Gastroesophageal sphincter (tissue), 3 donors: ENCODE data around the gene MED26.

Experiments used
- EP300 ChIP-seq: sonication (generic); formaldehyde crosslinking; IDR thresholded peaks from one replicate; pipeline ENCODE4 v1.6.1; 2017; ENCODE audit warnings: antibody characterized with exemption, mild to moderate bottlenecking
- POLR2A ChIP-seq, 2 donors: fragments of 450-650 bp; IDR thresholded peaks; one replicate each; pipeline ENCODE4 v1.6.1; 2017; ENCODE audit warnings: antibody characterized with exemption in 2 of 2, mild to moderate bottlenecking in 2 of 2, moderate library complexity in 1 of 2
- TF ChIP-seq, protein P1 (sequence below), 4 experiments: fragments of 200-600 bp in 2 of 4; fragments of 450-650 bp in 2 of 4; sonication (generic) in 1 of 4; IDR thresholded peaks; one replicate each; pipeline ENCODE4 v1.5.1; 2017 to 2019; ENCODE audit warnings: antibody characterized with exemption in 4 of 4, mild to moderate bottlenecking in 2 of 4, moderate library complexity in 2 of 4

DNA sequence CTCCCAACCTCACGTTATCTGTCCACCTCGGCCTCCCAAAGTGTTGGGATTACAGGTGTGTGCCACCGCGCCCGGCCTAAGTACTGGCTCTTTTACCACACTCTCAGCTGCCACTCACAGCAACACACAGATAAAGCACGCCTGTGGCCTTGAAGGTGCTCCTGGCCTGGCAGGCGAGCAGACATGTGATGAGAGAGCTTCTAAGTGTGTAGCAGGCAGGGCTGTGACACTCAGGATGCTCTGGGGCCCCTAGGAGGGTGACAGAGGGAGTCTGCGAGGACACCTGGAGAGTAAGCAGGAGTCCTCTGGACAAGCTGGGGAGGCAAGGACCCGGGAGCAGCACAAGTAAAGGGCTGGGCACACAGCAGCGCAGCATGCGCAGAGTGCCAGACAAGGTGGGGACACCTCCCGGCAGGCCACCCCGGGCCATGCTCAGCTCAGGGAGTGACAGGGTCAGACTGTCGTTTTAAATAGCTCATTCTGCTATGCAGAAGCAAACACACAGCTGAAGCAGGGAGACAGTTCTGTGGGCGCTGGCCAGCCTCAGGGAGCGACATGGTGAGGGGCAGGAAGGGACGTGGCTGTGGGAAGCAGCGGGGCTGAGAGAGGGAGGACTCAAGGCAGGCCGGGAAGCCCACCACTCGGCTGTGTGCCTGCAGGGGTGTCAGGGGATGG lies 26.5 kb downstream of the MED26 start:
- TF ChIP-seq, protein P1, sequence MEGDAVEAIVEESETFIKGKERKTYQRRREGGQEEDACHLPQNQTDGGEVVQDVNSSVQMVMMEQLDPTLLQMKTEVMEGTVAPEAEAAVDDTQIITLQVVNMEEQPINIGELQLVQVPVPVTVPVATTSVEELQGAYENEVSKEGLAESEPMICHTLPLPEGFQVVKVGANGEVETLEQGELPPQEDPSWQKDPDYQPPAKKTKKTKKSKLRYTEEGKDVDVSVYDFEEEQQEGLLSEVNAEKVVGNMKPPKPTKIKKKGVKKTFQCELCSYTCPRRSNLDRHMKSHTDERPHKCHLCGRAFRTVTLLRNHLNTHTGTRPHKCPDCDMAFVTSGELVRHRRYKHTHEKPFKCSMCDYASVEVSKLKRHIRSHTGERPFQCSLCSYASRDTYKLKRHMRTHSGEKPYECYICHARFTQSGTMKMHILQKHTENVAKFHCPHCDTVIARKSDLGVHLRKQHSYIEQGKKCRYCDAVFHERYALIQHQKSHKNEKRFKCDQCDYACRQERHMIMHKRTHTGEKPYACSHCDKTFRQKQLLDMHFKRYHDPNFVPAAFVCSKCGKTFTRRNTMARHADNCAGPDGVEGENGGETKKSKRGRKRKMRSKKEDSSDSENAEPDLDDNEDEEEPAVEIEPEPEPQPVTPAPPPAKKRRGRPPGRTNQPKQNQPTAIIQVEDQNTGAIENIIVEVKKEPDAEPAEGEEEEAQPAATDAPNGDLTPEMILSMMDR (IDR thresholded peaks at IDR 0.05) = no peak
- no peak for TF ChIP-seq POLR2A (IDR thresholded peaks at IDR 0.05)
- no peak for TF ChIP-seq EP300
